RCC 7860 (cell line): ENCODE measurements around the gene WNK2.

ENCODE experiments used
- DNase-seq: peaks from one replicate; pipeline ENCODE4 v3.0.0-alpha.2; 2015; ENCODE audit warnings: low spot score
- FAIRE-seq: peaks from 2 replicates; lab custom pipeline; 2012; peaks lifted over from hg19 to GRCh38; lab: Jason Lieb, UNC

The WNK2 gene

DNA sequence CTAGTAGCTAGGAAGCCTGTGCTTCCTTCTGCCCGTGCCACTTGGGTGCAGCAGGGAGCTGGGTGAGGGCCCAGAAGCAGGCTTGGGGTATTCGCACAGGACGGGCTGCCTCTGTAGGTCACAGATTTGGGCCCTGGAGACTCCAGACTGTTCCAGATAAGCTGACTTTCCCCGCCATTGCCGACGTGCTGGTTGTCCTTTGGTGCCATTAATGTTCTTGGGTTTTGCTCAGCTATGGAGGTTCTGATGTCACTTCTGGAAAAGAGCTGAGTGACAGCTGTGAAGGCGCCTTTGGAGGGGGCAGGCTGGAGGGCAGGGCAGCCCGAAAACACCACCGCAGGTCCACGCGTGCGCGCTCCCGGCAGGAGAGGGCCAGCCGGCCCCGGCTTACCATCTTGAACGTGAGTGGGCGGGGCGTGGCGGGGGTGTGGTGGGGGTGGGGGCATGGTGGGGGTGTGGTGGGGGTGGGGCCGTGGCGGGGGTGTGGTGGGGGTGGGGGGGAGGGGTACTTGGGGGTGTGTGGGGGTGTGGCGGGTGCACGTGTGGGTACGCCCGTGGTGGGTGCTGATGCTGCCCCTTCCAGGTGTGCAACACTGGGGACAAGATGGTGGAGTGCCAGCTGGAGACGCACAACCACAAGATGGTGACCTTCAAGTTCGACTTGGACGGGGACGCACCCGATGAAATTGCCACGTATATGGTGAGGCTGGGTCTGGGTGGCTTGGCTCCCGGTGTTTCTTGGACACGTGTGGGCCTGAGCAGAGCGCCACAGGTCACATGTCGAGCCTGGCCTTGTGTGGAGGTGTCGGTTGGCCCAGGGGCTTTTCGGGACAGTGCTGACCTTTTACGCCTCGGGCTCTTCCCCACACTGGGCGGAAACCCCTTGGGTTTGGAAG lies 79.6 kb downstream of the WNK2 start:
- no peak for FAIRE-seq

DNA sequence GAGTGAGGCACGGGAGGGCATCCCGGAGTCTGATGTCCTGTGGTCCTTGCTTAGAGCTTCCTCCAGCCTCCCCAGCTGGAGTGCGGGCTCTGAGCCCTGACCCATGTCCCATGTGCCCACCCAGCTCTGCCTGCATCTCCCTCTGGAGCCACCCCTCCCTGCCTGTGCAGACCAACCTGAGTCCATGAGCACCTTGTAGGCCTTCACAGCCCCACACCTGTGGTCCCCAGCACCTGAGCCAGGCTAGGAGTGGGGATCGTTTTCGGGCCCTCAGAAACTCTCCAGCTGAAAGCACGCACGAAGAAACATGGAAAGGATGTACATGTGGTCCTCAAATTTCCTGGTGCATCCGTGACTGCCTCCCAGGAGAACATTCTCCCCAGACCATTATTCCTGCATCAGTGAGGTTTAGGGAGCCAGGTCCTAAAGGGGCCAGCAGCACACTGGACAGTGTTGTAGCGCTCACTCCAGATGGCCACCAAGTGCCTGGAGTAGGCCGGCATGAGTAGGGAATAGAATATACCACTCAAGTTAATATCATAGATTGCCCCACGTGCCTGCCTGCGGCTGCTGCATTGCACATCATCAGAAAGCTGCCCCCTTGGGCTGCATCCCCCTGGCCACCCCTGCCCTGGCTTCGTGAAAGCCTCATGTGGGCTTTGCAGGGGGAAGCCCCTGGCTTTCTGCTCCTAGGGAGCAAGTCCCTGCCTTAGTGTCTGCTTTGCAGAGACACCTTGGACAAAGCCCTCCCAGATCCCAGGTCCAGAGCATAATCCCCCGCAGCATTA lies 80.6 kb downstream of the WNK2 start:
- FAIRE-seq (no peak), DNase-seq (no peak)

More for the DNA sequence above, 79.6 kb downstream of the WNK2 start:
- no peak for DNase-seq

DNA sequence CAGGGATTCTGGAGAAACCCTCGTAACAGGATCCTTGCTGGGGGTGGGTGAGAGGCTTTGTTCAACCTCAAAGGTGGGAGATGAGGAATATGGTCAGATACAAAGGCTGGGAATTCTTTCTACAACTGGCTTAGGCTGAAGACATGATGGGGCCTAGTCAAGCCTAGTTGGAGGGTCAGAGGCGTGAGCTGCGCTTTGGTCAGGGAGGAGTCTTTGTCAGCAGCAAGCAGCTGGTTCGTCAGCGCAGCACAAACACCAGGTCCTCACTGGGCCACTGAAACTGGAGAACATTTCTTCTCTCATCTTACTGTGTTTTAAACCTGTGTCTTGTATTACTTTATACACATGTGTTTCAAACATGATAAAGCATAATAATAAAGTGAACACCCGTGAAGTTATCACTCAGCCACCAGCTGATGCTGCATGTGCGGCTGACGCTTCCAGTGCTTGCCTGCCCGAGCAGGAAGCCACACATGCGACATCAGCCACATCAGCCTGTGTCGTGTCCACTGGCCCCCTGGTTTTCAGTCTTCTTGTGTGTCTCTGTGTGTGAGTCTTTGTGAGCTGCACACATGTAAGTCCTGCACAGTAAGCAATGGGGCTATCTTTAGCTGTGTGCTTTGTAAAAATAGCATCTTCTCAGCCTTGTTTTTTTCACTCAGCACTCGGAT lies 81.5 kb downstream of the WNK2 start:
- no peak for DNase-seq
- FAIRE-seq = no peak

DNA sequence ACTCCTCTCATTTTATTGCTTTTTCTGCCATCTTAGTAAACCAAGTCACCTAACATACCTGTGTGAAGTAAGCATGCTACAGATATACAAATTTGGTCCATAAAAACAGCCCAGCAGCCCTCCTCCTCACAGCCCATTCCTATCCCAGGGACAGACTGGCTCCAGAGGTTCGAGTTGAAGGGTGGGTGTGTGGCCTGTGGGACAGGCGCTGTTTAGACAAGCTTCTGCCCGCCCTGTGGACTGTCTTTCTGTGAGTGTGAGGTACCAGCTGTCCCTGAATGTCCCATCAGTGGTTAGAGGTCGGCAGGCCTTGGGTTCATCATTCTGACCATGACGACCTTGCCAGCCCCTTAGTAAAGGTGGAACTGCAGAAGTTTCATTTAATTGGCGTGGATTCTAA lies 82.0 kb downstream of the WNK2 start:
- FAIRE-seq = no peak
- no peak for DNase-seq

DNA sequence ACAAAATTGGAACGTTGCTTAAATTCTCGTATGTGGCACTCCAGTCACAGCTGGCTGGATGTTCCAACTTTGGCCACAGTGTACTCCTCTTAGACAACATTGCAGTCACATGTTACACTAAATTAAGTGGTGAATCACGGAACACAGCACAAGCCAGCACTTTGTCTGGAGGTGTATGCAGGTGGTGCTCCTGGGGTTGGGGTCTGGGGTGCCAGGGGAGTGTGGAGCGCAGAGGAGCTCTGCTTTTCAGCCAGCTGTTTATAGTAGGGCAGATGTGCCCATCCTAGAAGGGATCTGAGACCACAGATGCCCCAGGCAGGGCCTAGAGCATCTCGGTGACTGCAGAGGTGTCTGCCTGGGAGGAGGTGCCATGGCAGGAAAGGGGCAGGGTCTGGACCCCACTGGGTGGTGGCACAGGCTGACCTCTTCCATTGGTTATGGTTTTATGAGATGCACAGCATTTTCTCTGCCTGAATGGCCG lies 82.6 kb downstream of the WNK2 start:
- no peak for DNase-seq
- FAIRE-seq = no peak

DNA sequence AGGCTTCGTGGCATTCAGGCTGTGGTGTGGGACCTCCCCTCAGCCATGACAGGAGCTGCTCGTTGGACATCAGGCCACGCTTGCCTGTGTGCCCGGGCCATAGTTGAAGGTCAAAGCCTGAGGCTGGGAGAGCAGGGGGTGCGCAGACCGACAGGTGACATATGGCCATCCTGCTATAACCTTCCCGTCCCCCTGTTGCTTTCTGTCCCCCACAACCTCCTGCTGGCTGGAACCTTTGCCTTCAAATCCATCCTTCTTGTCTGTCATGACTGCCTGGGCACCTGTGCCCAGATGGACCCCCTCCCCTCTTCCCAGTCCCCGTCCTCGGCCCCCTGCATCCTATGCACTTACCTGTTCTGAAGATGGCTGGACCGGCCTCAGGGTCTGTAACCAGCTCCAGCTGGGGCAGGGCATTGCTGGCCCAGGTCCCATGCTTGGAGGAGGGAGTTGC lies 83.2 kb downstream of the WNK2 start:
- FAIRE-seq = no peak
- no peak for DNase-seq

DNA sequence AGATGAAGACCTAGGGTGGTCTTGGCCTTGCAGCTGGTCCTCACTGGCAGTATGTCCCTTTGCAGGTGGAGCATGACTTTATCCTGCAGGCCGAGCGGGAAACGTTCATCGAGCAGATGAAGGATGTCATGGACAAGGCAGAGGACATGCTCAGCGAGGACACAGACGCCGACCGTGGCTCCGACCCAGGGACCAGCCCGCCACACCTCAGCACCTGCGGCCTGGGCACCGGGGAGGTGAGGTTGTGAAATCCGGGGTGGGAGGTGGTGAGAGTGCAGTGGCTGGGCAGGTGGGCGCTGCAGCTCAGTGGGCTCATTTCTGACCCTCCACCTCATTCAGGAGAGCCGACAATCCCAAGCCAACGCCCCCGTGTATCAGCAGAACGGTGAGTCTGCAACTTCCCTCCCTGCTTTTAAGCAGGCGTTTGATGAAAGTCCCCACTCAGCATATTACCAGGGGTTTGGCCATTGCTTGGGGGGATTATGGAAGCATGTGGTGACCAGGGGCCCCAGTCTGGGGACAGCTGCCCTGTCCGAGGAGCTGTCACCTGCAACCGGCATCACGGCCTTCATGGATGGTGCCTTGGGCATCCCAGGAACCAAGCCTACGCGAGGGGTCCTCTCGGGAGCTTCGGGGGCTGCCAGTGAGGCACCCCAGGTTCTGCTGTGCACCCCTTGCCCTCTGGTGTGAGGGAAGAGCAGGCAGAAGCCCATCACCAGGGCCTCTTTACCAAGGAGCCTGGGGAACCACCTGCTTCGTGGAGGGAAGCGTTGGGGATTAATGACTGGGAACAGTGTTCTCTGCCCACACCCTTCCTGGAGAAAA lies 84.0 kb downstream of the WNK2 start:
- DNase-seq (no peak), FAIRE-seq (no peak)

DNA sequence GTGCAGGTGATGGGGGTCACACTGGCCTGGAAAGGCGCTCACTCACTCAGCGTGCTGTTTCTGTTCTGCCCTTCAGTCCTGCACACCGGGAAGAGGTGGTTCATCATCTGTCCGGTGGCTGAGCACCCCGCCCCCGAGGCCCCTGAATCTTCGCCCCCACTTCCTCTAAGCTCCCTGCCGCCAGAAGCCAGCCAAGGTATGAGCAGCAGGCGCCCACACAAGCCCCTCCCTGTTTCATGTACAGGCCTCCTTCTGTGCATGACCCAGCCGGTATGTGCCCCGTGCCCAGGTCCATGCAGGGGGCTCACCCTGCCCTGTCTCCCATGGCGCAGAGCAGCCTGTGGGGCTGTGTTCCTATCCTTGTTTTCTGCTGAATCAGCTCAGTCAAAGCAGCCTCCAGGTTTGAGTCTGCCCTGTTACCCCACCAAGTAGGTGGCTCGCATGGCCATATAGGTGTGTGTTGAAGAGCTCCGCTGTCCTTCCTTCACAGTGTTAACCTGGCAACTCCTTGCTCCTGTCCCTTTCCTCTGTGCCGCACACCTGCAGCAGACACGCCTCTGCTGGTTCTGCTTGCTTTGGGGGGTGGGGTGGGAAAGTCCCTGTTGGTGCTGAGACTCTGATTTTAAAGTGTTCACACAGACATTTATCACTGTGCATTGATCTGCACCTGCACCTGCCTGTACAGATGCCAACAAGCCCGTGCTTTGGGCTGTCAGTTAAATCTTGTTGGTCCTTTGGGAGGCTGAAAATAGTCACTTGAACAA lies 84.8 kb downstream of the WNK2 start:
- no peak for DNase-seq
- no peak for FAIRE-seq

DNA sequence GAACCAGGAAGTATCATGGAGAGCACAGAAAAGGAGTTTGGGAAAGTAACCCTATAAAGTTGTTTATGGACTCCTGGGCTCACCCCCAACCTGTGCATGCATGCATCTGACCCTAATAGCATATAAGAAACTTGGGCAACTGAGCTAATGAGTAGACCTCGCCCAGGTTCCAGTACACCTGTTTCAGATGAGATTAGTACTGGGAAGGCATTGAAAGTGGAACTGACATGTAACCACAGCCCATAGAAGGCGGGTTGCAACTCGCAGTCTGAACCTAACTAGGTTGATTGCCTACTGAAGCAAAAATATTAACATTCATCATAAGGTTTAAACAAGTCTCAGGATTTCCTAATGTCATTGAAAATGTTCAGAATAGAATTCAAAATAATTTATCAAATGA lies 87.0 kb downstream of the WNK2 start:
- FAIRE-seq = no peak
- no peak for DNase-seq

DNA sequence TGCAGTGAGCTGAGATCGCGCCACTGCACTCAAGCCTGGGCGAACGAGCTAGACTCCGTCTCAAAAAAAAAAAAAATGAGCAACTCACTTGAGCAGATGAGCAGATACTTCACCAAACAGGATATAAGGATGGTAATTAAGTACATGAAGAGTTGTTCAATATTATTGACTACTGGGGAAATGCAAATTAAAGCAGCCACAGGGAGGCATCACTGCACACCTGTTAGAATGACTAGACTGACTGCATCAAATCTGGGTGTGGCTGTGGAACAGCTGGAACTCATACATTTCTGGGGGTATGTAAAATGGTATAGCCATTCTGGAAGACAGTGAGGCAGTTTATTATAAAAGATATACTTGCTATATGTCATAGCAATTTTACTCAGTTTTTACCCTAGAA lies 93.0 kb downstream of the WNK2 start:
- FAIRE-seq = no peak
- DNase-seq = no peak

DNA sequence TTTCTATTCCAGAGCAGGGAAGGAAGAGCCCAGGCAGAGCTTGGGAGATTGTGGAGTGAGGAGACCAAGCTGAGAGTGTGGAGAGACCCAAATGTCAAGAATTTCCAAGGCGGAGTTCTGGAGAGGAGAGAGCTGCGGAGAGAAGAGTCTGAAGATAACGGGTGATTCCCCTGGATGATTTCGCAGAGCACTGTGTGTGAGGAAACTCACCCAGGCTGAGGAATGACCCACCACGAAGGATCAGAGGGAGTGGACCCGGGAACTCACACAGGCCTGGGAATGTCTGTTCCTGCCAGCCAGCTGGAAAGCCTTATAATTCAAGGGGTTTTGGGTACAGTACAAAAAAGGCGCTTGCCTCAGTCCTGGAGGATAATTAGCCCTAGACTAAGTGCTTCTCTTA lies 94.2 kb downstream of the WNK2 start:
- no peak for FAIRE-seq
- no peak for DNase-seq

DNA sequence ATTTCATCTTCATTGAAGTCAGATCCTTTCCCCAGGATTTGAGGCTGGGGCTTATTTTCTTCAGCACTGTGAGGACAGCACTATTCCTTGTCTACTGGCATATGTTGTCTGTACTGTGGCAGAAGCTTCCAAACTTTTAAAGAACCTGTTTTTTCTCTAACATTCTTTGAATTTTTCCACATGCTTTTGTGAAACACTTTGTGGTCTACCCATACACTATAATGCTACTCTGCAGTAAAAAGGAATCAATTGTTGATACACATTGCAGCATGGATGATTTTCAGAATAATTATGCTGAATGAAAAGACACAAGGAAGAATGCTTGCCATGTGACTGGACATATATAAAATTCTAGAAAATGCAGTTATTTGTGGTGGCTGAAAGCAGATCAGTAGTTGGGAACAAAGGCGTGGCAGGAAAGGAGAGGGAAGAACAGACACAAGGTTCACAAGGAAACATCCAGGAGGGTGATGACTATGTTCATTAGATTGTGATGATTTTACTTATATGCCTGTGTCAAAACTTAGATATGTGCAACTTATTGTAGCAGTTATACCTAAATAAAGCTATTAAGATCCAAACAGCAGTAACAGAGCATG lies 96.8 kb downstream of the WNK2 start:
- FAIRE-seq = no peak
- DNase-seq = no peak

DNA sequence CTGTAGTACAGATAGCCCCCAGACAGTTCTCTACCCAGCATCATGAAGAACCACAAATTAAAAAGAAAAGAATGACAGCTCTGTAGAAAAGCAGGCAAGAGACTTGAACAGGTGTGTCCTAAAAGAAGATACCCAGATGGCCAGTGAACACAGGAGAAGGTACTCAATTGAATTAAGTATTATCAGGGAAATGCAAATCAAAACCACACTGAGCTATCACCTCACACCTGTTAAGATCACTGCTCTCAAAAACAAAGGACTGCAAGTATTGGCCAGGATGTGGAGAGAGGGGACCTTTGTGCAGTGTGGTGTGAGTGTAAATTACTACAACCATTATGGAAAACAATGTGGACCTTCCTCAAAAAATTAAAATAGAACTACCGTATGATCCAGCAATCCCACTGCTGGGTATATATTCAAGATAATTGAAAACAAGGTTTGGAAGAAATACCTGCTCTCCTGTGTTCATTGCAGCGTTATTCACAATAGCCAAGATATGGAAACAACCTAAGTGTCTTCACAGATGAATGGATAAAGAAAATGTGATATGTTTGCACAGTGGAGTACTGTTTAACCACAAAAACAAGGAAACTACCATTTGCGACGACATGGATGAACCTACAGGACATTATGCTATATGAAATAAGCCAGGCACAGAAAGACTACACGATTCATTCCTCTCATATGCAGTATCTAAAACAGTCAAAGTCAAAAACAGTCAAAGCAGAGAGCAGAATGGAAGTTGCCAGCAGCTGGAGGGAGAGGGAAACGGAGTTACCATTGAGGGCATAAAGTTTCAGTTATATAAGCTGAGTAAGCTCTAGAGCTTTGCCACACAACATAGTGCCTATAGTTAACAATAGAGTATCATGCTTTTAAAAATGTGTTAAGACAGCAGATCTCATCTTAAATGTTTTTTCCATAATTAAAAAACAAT lies 102.6 kb downstream of the WNK2 start:
- no peak for DNase-seq
- no peak for FAIRE-seq

DNA sequence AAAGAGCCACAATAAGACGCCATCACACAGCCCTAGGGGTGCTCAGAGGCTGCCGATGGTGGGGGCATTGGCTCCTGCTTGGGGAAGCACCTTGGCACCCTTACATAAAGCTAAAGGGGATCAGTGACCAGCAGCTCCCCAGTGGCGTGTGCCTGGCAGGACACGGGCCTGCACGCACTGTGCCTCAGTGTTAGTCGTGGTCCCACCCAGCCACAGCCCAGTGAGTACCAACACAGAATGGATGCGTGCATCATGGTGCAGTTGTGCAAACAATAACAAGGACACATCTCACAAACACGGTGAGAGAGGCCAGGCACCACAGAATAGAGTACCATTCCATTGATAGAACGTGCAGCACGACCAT lies 103.2 kb downstream of the WNK2 start:
- DNase-seq (no peak), FAIRE-seq (no peak)

DNA sequence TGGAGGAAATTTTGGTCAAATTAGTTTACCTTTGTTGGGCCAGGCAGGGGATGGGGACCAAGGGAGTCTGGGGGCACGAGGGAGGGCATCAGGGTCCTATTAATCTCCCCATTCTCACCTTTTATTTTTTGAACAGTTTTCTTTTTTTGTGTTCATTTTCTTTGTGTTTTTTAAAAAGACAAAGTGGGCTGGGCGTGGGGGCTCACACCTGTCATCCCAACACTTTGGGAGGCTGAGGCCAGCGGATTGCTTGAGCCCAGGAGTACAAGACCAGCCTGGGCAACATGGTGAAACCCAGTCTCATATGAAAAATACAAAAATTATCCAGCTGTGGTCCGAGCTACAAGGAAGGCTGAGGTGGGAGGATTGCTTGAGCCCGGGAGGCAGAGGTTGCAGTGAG lies 103.7 kb downstream of the WNK2 start:
- DNase-seq (no peak), FAIRE-seq (no peak)

DNA sequence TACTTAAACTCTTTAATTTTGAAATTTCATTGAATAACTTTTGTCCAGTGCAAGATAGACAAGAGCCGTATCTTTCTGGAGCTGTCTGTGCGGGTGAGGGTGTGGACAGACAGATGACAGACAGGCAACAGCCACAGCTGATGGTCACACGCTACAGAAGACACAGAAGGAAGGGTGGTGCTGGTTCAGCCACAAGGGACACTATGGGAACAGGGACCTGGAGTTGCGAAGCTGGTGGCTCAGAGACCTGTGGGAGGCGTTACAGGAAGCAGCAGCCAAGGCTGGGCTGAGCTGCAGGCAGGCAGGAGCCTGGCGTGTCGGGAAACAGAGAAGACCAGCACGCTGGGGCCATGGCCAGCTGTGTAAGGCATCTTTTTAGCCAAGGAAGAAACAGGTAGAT lies 104.4 kb downstream of the WNK2 start:
- FAIRE-seq (no peak), DNase-seq (no peak)

DNA sequence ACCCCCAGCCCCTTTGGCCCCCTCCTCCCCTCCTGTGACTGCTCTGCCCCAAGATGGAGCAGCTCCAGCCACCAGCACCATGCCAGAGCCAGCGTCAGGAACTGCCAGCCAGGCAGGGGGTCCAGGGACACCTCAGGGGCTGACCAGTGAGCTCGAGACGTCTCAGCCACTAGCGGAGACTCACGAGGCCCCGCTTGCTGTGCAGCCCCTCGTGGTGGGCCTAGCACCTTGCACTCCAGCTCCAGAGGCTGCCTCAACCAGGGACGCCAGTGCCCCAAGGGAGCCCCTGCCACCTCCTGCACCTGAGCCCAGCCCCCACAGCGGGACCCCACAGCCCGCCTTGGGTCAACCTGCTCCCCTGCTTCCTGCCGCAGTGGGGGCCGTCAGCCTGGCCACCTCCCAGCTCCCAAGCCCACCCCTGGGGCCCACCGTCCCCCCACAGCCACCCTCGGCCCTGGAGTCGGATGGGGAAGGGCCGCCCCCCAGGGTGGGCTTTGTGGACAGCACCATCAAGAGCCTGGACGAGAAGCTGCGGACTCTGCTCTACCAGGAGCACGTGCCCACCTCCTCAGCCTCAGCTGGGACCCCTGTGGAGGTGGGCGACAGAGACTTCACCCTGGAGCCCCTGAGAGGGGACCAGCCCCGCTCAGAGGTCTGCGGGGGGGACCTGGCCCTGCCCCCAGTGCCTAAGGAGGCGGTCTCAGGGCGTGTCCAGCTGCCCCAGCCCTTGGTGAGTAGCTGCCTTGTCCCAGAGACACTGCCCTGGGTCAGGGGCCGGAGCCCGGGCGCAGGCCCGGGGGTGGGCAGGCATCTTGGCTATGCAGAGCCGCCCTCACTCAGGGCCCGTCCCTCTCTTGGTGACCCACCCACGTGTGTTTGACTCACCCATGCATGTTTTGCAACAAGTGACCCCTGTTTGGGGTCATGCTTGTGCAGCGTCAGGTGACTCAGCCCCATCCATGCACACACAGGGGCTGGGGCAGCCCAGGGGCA lies 105.2 kb downstream of the WNK2 start:
- FAIRE-seq (no peak), DNase-seq (no peak)
